MM.1S (cell line): Measurements from ENCODE around the gene BBS1.

Experiments
- CTCF ChIP-seq: fragments of 300-600 bp; sonication (generic); IDR thresholded peaks from 2 replicates; pipeline ENCODE4 v1.5.1; 2016; ENCODE audit warnings: antibody characterized with exemption, low read length, mixed read lengths
- EZH2 ChIP-seq: fragments of 300-600 bp; sonication (generic); optimal IDR thresholded peaks from 2 replicates; pipeline ENCODE3; 2017; ENCODE audit warnings: low read depth, mild to moderate bottlenecking, antibody characterized with exemption, low read length, mixed read lengths
- EZH2phosphoT487 ChIP-seq: fragments of 300-600 bp; sonication (generic); IDR thresholded peaks from 2 replicates; pipeline ENCODE4 v1.6.1; 2018; ENCODE audit warnings: antibody characterized with exemption, low read length

DNA sequence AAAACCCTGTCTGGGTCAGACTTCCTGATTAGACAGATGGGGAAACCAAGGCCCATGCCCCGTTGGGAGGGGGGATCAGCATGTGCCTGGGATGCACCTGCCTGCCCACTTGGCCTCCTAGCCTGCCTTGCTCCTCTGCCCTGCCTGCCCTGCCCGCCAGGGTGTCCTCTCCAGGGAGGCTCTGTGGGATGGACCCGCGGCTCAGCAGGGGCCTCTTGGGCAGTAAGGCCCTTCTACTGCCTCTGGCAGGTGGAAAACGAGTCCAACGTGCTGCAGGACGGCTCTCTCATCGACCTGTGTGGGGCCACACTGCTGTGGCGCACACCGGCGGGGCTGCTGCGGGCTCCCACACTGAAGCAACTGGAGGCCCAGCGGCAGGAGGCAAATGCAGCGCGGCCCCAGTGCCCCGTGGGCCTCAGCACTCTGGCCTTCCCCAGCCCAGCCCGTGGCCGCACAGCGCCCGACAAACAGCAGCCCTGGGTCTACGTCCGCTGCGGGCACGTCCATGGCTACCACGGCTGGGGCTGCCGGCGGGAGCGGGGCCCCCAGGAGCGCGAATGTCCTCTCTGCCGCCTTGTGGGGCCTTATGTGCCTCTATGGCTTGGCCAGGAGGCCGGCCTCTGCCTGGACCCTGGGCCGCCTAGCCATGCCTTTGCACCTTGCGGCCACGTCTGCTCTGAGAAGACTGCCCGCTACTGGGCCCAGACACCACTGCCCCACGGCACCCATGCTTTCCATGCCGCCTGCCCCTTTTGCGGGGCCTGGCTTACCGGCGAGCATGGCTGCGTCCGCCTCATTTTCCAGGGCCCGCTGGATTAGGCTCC lies 34.9 kb upstream of the BBS1 start:
- no peak for TF ChIP-seq CTCF
- TF ChIP-seq EZH2, result no peak
- TF ChIP-seq EZH2phosphoT487, result no peak
